Effector CD4-positive, alpha-beta T cell (primary cell): Measurements from ENCODE around the gene LBP. TPM values are rescaled to one million over a fixed set of nuclear protein-coding genes. Genes with fewer than 3 reads are reported as not detected.
"Not testable (repeated sequence)": the region's sequence is repeated elsewhere in the genome, so short reads cannot be mapped to it uniquely, and the experiment has no call there.

Experiments
- DNase-seq: peaks from one replicate; pipeline ENCODE4 v3.0.0-alpha.2; 2020
- total RNA-seq: gene quantifications from one replicate; lab custom pipeline; 2026; lab: John Stamatoyannopoulos, UW

LBP gene
- not detected for total RNA-seq

DNA sequence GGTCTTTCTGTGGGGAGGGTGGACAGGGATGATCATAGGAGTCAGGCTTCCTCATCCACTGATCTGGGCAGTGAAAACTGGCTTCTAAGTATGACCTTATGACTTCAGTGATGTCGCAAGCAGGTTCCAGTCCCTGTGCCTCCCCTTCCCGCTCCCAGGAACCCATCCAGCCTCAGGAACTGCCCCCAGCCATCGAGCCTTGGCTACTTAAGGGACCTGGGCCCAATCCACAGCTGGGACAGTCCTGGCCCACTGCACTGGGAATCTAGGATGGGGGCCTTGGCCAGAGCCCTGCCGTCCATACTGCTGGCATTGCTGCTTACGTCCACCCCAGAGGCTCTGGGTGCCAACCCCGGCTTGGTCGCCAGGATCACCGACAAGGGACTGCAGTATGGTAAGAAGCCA, at the start of gene LBP:
Gene LBP, plus strand, starts transcription at position 236 of the 405 bp plus-strand sequence. Its CDS starts 35 bp downstream, at position 271.
- DNase-seq, result no peak

DNA sequence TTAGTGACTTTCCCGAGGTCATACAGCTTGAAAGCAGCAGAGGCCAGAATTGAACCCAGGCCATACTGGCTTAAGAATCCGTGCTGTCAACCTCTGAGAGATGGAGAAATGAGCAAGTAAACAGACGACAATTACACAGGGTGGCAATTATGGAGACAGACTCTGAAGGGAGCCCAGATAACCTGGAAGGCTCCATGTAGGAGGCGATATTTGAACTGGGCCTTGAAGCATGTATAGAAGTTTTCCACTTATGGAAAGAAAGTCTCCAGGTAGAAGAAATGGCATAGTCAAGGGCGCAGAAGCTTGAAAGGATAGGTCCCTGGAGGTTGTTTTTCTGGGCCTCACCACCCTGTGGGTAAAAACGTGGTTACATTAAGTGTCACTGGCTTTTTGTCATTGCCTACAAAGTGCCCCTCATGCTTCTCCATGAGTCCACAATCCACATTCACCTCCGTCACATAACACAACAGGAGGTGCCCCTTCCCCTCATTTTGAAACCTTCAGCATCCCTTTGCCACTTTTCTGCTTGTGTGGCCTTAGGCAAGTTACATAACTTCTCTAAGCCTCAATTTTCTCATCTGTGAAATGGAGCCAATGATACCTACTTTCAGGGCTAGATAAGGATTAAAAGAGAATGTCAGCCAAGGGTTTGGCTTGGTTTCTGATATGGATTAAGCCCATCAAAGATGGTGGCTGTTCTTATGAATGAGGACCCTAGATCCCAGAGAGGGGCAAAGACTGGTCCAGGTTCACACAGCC, 48.2 kb upstream of the LBP start:
- no peak for DNase-seq

DNA sequence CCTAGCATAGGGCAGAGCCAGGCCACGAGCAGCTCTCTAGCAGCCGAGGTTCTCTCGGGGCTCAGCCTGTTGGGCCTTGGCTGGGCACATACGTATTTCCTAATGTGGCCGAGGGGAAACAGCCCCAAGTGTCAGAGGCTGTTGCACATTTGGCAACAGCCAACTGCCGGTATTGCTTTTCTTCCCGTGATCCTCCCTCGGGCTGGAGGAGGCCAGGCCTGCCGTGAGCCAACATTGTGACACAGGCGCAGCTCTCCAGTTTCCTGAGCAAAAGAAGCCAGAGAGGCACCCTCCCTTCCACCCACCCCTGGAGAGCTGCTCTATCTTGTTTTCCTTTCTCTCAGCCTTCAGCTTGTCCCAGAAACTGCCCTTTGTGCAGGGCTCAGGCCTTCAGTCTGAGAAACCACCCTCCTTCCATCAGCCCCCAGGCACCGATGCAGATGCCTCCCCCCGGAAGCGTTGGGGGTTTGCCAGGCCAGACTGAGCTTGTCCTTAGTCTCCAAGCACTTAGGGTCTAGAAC, 47.5 kb upstream of the LBP start:
- DNase-seq, result no peak

- no peak for DNase-seq
Observed at GRCh38 chr20:38299963-38300362, 46.3 kb upstream of the LBP start.

DNA sequence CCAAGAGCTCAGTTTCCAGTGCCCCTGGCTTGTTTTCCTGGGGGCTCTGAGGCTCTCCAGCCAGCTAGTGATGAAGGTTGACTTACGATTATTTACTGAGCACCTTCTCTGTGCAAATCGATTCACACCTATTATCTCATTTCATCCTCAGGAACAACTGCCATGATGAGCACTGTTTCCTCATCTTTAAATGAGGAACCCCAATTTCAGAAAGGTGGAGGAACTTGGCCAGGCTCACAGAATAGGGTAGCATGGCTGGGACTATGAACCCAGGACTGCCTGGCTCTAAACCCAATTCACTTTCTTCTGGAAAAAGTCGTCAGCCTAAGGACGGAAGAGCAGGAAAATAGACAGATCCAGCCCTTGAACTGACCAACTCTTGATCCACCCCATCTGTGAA, 45.8 kb upstream of the LBP start:
- no peak for DNase-seq

GRCh38 chr20:38301309-38301708, 45.0 kb upstream of the LBP start:
- DNase-seq, result no peak

DNA sequence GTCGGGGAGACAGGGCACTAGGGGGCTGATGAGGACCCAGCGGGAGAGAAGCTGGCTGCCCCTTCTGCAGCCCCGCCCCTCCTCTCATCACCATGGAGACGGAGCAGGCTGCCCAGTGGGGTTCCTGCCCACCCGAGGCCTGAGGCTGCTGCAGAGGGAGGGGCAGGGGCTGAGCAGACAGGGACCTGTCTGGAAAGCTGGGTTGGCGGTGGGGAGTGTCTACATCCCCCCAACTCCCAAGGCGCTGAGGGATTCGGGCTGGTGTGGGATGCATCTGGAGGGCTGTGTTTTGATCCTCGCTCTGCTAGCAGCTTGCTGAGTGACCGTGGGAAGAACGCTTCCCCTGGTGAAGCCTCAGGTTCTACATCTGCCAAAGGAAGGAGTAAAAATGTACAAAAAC, 43.5 kb upstream of the LBP start:
- DNase-seq, result no peak

GRCh38 chr20:38303908-38304379, 42.3 kb upstream of the LBP start, which contains the start of gene BPI:
TSS of gene BPI (plus strand) at chr20:38304156. CDS start at chr20:38304224, 68 bp downstream.
- DNase-seq, result no peak

DNA sequence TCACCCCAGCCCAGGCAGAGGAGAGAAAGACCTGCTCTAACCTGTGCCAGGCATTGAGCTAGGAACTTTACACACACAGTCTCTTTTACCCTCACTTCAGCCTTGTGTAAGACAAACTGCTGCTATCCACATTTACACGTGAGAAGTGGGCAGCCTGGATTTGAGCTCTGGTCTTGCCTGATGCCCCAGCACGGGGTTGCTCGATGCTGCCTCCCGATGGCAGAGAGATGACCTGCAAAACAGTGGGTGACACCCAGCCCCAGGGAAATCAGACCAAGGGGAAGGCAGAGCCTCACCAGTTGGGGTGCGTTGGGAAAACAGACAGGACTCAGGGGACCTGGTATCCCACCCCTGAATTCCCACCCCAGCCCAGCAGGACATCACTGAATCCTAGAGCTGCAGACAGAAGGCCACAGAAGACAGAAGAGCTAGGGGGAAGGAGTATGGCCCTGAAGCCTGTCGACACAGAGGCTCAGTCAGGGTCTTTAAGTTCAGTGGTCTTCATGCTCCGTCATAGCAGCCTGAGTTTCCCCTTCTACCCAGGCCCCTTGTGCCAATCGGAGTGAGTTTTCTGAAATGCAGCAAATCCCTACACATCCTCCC, 41.3 kb upstream of the LBP start:
- no peak for DNase-seq

- no peak for DNase-seq
Observed at GRCh38 chr20:38305541-38305940, 40.7 kb upstream of the LBP start.

- DNase-seq, result no peak
Observed at GRCh38 chr20:38306379-38306778, 39.9 kb upstream of the LBP start.

GRCh38 chr20:38307371-38308046, 38.8 kb upstream of the LBP start:
- DNase-seq, result no peak

GRCh38 chr20:38308047-38308438, 38.2 kb upstream of the LBP start:
- no peak for DNase-seq

GRCh38 chr20:38308447-38308846, 37.8 kb upstream of the LBP start:
- DNase-seq, result no peak

GRCh38 chr20:38311091-38311490, 35.2 kb upstream of the LBP start:
- no peak for DNase-seq

DNA sequence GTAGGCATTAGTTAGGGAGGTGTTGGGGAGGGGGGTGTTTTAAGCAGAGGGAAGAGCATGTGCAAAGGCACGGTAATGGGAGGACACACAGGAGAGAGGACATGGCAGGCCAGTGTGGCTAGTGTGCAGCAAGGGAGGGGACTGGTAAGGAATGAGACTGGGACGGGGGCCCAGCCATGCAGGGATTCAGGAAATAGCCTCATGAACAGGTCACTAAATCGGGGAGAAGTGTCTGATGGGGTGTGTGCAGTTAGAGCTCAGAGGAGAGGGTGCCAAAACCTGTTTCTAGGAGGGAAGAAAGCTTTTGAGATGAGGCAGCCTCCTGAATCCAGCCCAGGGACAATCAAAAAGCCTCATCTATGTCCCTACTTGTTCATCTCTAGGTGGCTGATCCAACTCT, 34.8 kb upstream of the LBP start:
- no peak for DNase-seq

DNA sequence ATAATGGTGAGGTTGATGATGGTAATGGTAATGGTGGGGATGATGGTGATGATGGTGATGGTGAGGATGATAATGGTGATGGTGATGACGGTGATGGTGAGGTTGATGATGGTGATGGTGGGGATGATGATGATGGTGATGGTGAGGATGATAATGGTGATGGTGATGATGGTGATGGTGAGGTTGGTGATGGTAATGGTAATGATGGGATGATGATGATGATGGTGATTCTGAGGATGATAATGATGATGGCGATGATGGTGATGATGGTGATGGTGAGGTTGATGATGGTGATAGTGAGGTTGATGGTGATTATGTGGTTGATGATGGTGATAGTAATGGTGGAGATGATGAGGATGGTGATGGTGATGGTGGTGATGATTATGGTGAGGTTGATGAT, 32.6 kb upstream of the LBP start:
- no peak for DNase-seq

DNA sequence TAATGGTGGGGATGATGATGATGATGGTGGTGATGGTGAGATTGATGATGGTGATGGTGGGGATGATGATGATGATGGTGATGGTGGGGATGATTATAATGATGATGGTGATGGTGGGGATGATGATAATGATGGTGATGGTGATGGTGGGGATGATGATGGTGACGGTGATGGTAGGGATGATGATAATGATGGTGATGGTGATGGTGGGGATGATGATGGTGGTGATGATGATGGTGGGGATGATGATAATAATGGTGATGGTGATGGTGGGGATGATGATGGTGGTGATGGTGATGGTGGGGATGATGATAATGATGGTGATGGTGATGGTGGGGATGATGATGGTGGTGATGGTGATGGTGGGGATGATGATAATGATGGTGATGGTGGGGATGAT, 31.9 kb upstream of the LBP start:
- not testable (repeated sequence) for DNase-seq

- DNase-seq, result no peak
Observed at GRCh38 chr20:38315290-38315966, 30.9 kb upstream of the LBP start.

DNA sequence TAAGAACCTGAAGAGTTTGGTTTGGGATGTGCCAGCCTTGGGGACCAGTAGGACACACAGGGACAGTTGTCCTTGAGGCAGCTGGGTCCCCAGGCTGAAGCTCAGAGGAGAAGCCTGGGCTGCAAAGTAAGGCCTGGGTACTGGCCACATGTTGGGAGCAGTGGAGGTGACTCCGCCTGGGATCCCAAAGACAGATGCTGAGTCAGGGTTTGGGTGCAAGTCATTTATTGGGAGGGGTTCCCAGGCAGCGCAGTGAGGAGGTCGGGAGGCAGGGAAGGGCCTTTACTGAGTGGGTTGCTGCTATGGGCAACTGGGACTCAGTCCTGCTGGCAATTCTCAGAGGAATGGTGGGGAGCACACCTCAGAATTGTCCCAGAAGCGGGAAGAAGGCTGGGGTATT, 29.9 kb upstream of the LBP start:
- no peak for DNase-seq

GRCh38 chr20:38317422-38317821, 28.9 kb upstream of the LBP start:
- DNase-seq, result no peak

GRCh38 chr20:38320221-38320620, 26.1 kb upstream of the LBP start:
- DNase-seq, result no peak
